Smooth muscle cell (in vitro differentiated cells): Measurements from ENCODE around the gene SYCN. TPM values are rescaled to one million over a fixed set of nuclear protein-coding genes. Genes with fewer than 3 reads are reported as not detected.

Source experiments
- DNase-seq: peaks from one replicate; lab custom pipeline; 2025; ENCODE audit not compliant: unreplicated experiment; lab: John Stamatoyannopoulos, UW
- H2AFZ ChIP-seq: fragments of 200-600 bp; sonication (generic); 2 replicates; pipeline ENCODE4 v1.6.0; 2016; ENCODE audit warnings: antibody characterized with exemption, low read depth, mild to moderate bottlenecking
- H3F3A ChIP-seq: fragments of 200-600 bp; sonication (generic); 2 replicates; pipeline ENCODE4 v1.6.0; 2017; ENCODE audit warnings: antibody characterized with exemption, low read depth
- H3K27ac ChIP-seq: fragments of 200-600 bp; sonication (generic); 2 replicates; pipeline ENCODE4 v1.5.1; 2016; ENCODE audit warnings: low read depth, mild to moderate bottlenecking
- H3K27me3 ChIP-seq: fragments of 200-600 bp; sonication (generic); 2 replicates; pipeline ENCODE4 v1.6.1; 2016; ENCODE audit warnings: low read depth, mild to moderate bottlenecking
- H3K36me3 ChIP-seq: fragments of 200-600 bp; sonication (generic); 2 replicates; pipeline ENCODE4 v1.5.1; 2016; ENCODE audit warnings: low read depth
- H3K4me1 ChIP-seq: fragments of 200-600 bp; sonication (generic); 2 replicates; pipeline ENCODE4 v1.5.1; 2016; ENCODE audit warnings: low read depth
- H3K4me2 ChIP-seq: fragments of 200-600 bp; sonication (generic); 2 replicates; pipeline ENCODE4 v1.6.0; 2016; ENCODE audit warnings: mild to moderate bottlenecking
- H3K4me3 ChIP-seq: fragments of 200-600 bp; sonication (generic); 2 replicates; pipeline ENCODE4 v1.5.1; 2016; ENCODE audit warnings: mild to moderate bottlenecking
- H3K79me2 ChIP-seq: fragments of 200-600 bp; sonication (generic); 2 replicates; pipeline ENCODE4 v1.6.0; 2016; ENCODE audit warnings: low read depth, mild to moderate bottlenecking
- H3K9ac ChIP-seq: fragments of 200-600 bp; sonication (generic); 2 replicates; pipeline ENCODE4 v1.6.0; 2016; ENCODE audit warnings: low read depth
- H3K9me3 ChIP-seq: fragments of 200-600 bp; sonication (generic); replicated peaks from 2 replicates; pipeline ENCODE4 v1.5.1; 2016; ENCODE audit warnings: low read depth
- H4K20me1 ChIP-seq: fragments of 200-600 bp; sonication (generic); 2 replicates; pipeline ENCODE4 v1.6.0; 2016; ENCODE audit warnings: low read depth
- CTCF ChIP-seq: fragments of 200-600 bp; sonication (generic); IDR thresholded peaks from 2 replicates; pipeline ENCODE4 v1.5.1; 2017; ENCODE audit warnings: borderline replicate concordance, mild to moderate bottlenecking, antibody characterized with exemption; ENCODE audit not compliant: insufficient read depth, poor library complexity, severe bottlenecking
- WGBS: methylation state at CpG from one replicate; pipeline ENCODE4 v1.1.7; 2016; ENCODE audit warnings: low lambda C conversion rate; 5-methylcytosine and 5-hydroxymethylcytosine counted together
- polyA plus RNA-seq: library from polyadenylated mRNA; unstranded; fragments of >200 nt; fragmentation: Nextera tagmentation; extraction: Ambion mirVana; gene quantifications from 2 replicates; pipeline ENCODE4 v1.2.1, GENCODE V29; 2016
- total RNA-seq: library from RNA; depleted of rRNA; stranded (reverse); fragments of >200 nt; gene quantifications from 2 replicates; pipeline ENCODE4 v1.2.3, GENCODE V29; 2014

The SYCN gene
- total and polyA plus RNA-seq, 2 experiments from 2014 or later: not detected

GRCh38 chr19:39200803-39201115, 3.3 kb downstream of the SYCN start:
- Histone ChIP-seq H3K27me3 (peaks cover 28% of the 10 kb centered on the region), H3K9me3 (no peaks in the 10 kb centered on the region), H3K36me3 (no peaks in the 10 kb centered on the region), H3K4me2 (no peak overlapping the region), H3F3A (no peaks in the 10 kb centered on the region), H3K9ac (no peak overlapping the region), H3K79me2 (no peaks in the 10 kb centered on the region), H3K4me1 (no peaks in the 10 kb centered on the region), H2AFZ (no peak overlapping the region), H3K4me3 (no peak overlapping the region), H3K27ac (no peak overlapping the region), H4K20me1 (no peaks in the 10 kb centered on the region)
- DNase-seq: no peak
- no peak for TF ChIP-seq CTCF
- 87% methylated on average over 3 of the region's 3 CpGs for WGBS

- no peak overlapping the region for H3K9ac ChIP-seq
- no peaks in the 10 kb centered on the region for H3K36me3 ChIP-seq
- no peak overlapping the region for H3K4me3 ChIP-seq
- no peaks in the 10 kb centered on the region for H3K79me2 ChIP-seq
- no peaks in the 10 kb centered on the region for H3F3A ChIP-seq
- no peaks in the 10 kb centered on the region for H3K9me3 ChIP-seq
- H3K4me1 ChIP-seq: no peaks in the 10 kb centered on the region
- H3K27ac ChIP-seq: no peak overlapping the region
- H2AFZ ChIP-seq: no peak overlapping the region
- 92% methylated on average over 30 of the region's 32 CpGs for WGBS
- H4K20me1 ChIP-seq: no peaks in the 10 kb centered on the region
- no peak for DNase-seq
- no peak overlapping the region for H3K4me2 ChIP-seq
- H3K27me3 ChIP-seq: peaks cover 28% of the 10 kb centered on the region
- TF ChIP-seq CTCF: no peak
Measured at GRCh38 chr19:39200066-39200802, 3.8 kb downstream of the SYCN start.

- no peaks in the 10 kb centered on the region for H3K36me3 ChIP-seq
- H3K4me2 ChIP-seq: no peak overlapping the region
- TF ChIP-seq CTCF: no peak
- no peak for DNase-seq
- H3F3A ChIP-seq: no peaks in the 10 kb centered on the region
- H2AFZ ChIP-seq: no peak overlapping the region
- H3K9ac ChIP-seq: no peak overlapping the region
- WGBS: 64% methylated on average over 11 of the region's 11 CpGs
- no peaks in the 10 kb centered on the region for H3K4me1 ChIP-seq
- no peak overlapping the region for H3K4me3 ChIP-seq
- no peaks in the 10 kb centered on the region for H4K20me1 ChIP-seq
- H3K27ac ChIP-seq: no peak overlapping the region
- no peaks in the 10 kb centered on the region for H3K79me2 ChIP-seq
- peaks cover 28% of the 10 kb centered on the region for H3K27me3 ChIP-seq
- H3K9me3 ChIP-seq: no peaks in the 10 kb centered on the region
Measured at GRCh38 chr19:39199025-39199424, 5.0 kb downstream of the SYCN start.

GRCh38 chr19:39197808-39198207, 6.3 kb downstream of the SYCN start:
- Histone ChIP-seq H3K9ac (no peak overlapping the region), H3K27me3 (peaks cover 28% of the 10 kb centered on the region), H3K4me1 (no peaks in the 10 kb centered on the region), H3K9me3 (no peaks in the 10 kb centered on the region), H3K79me2 (no peaks in the 10 kb centered on the region), H3K4me2 (no peak overlapping the region), H4K20me1 (no peaks in the 10 kb centered on the region), H3F3A (no peaks in the 10 kb centered on the region), H3K36me3 (no peaks in the 10 kb centered on the region), H3K4me3 (no peak overlapping the region), H3K27ac (no peak overlapping the region), H2AFZ (no peak overlapping the region)
- DNase-seq: no peak
- 82% methylated on average over 5 of the region's 5 CpGs for WGBS
- TF ChIP-seq CTCF: no peak
